T-helper 9 cell (primary cell): Measurements from ENCODE around the gene TIMP2.
A peak's percentile ranks its signal among the peaks of the same experiment; 100 is the strongest.
"Not testable (repeated sequence)": the region's sequence is repeated elsewhere in the genome, so short reads cannot be mapped to it uniquely, and the experiment has no call there.

Experiments used
- DNase-seq: peaks from one replicate; pipeline ENCODE4 v3.0.0-alpha.2; 2020
- total RNA-seq, 2 donors: gene quantifications; one replicate each; lab custom pipeline; 2026; lab: John Stamatoyannopoulos, UW

The TIMP2 gene, protein sequence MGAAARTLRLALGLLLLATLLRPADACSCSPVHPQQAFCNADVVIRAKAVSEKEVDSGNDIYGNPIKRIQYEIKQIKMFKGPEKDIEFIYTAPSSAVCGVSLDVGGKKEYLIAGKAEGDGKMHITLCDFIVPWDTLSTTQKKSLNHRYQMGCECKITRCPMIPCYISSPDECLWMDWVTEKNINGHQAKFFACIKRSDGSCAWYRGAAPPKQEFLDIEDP
- total RNA-seq, result 1.4 to 3.1 reads per million in 2 donors

DNA sequence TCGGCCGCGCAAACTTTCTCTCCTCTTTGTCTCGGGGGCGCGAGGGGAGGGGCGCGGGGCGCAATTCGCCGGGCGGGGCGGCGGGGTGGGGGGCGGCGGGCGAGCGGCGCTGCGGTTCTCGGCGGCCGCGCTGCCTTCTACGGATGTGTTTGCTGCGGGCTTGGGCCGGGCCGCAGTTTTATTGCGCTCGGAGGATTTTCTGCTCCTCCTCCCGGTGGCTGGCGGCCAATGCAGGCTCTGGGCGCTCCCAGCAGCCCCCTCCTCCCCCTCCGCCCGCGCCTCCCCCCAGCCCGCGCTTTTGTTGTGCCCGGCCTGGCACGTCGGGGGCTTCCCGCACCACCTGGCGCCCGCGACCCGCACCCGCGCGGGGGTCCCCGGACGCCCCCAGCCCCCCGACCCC lies at the start of gene TIMP2:
TSS of gene TIMP2 (minus strand) at position 154 of the 400 bp plus-strand sequence. CDS start 299 bp downstream, outside the sequence.
- peak; percentile 51 for DNase-seq

DNA sequence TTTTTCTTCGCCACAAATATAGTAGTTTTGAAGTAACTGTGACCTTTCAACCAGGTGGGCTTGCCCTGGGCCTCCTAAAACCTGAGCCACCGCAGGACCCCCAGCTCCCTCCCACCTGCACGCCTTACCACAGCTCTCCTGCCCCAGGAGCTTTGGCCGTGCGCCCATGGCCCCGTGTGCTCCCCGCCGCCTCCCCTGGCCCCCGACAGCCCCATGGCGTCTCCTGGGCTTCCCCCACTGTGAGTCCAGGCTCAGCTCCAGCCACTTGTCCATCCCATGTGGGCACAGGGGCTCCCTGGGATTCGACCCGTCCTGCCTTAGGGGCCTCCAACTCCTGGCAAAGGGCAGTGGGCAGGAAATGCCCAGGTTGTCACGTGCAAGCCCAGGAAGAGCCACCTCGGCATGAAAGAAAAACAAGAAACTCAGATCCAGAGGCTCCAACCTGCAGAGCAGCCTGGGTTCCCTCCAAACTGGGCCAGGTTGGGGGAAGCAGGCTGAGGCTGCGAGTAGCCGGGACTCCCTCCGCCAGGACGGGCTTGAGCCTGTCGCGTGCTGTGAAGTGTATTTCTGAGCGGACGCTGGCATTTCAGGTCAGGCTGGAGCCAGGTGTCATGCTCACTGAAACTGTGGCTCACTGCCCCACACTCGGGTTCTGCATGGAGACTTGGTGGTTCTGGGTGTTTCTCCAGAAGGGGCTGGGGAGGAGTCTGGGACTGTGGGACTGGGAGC lies 48.8 kb upstream of the TIMP2 start:
- DNase-seq, result no peak

DNA sequence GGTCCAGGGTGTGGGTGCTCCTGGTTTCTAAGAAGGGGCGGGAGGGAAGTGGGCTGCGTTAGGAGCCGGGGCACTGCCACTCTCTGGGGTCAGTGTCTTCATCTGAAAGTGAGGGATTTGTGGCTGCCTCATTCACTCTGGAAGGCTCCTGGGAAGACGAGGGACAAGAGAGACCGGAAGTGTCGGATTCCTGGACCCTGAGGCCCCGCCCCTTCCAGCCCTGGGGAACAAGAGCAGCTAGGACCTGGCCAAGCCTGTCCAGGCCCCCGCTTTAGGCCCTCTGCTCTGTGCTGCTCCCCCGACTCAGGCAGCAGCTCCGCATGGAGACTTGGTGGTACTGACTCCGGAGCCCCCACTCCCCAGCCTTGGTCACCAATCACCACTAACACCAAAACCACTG lies 48.0 kb upstream of the TIMP2 start:
- DNase-seq, result no peak

DNA sequence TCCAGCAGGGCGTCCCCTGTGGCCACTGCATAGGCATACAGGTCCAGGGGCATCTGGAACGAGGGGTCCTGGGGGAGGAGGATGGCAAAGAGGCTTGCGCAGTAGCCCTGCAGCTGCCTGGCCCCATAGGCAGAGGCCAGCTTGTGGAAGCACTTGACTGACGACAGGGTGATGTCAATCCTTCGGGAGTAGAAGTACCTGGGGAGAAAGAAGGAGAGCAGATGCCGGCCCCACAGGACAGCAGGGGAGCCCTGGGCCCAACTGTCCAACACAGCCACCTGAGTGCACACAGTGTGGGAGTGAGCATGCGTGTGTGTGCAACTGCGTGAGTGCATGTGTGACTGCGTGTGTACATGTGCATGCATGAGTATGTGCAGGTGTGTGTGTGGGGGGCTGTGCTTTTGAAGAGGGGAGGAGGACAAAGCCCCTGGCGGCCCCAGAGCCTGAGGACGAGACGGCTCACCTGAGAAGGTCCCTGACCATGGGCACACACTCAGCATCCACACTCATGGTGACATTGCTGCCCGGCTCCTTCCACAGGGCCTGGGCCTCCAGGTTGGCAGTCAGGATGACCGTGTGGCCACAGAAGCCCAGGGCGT lies 47.4 kb upstream of the TIMP2 start:
- no peak for DNase-seq

DNA sequence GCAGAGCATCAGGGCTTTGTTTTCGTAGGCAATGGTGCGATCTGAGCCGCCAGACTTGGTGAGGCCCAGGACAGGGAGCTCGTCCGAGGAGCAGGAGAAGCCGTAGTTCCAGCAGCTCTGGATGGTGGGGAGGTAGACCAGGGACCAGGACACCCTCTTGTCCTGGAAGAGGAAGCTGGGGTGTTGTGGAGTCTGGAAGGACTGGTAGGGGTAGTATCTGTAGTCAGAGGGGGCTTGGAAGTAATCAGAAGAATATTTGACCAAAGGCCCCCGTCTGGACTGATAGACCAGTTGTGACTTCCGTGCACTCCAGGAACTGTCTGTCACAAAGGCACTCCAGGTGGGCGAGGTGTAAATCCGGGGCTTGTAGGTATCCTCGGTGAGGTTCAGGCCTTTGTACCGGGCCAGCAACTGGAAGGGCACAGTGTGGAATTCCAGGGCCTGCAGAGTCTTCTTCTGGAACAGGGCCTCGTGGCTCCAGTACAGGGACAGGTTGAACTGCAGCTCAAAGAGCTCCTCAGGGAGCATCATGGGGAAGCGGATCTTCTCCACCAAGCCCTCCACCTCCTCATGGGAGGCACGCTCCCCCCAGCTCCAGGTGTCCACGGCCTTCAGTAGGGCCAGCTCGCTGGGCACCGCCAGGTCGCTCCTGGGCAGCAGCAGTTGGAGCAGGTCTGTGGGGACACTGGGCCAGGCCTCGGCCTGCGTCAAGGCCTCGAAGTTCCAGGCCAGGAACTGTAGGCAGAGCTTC lies 46.7 kb upstream of the TIMP2 start:
- DNase-seq, result no peak

DNA sequence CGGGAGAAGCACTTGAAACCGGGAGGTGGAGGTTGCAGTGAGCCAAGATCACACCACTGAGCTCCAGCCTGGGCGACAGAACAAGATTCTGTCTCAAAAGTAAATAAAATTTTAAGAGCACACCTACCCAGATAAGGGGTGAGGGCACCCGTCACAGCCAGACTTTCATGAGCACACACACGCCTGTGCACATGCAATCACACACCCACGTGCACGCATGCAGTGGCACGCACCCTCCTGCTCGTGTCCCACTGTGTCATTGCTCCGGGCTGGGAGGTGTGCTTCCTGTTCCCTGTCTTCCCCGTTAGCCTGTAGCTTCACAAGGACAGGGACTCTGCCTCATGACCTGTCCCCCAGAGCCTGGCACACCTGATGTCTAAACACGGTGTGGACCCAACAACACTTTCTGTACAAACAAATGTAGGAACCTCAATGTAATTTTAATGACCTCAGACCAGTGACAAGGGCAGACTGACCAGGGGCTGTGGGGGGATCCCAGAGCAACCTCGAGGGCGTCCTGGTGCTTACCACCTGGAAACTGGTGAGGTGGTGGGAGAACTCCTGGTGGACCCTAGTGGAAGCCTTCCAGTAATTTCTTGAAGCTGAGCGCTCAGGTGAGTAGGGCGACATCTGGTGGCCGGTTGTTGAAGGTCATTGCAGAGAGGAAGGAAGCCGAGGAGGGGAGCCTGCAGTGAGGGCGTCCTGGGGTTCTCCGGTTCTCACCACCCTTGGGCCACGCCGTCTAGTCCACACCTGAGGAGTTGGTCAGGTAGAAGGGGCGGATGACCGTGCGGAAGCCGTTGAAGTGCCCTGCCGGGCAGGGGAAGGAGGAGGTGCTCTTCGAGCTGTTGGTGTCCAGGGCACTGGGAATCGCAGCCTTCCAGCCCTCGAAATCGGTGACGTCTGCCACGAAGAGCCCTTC lies 45.9 kb upstream of the TIMP2 start:
- peak; percentile 81 for DNase-seq

DNA sequence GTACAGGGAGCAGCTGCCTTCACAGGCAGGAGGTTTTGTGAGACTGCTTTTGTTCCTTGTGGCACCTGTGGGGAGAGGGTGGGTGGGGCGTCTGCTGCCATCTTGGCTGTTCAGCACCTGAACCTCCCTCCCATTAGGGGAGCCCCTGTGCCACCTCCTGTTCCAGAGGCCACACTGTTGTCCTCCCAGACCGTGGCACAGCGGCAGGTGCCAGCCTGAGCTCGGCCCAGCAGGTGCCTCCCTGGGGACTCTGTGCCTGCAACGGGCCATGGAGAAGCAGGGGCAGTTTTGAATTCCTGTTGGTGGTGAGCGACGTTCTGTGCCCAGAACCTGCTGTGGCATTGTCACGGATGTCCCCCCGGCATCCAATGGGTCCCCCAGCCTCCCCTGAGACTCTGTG lies 44.7 kb upstream of the TIMP2 start:
- no peak for DNase-seq

DNA sequence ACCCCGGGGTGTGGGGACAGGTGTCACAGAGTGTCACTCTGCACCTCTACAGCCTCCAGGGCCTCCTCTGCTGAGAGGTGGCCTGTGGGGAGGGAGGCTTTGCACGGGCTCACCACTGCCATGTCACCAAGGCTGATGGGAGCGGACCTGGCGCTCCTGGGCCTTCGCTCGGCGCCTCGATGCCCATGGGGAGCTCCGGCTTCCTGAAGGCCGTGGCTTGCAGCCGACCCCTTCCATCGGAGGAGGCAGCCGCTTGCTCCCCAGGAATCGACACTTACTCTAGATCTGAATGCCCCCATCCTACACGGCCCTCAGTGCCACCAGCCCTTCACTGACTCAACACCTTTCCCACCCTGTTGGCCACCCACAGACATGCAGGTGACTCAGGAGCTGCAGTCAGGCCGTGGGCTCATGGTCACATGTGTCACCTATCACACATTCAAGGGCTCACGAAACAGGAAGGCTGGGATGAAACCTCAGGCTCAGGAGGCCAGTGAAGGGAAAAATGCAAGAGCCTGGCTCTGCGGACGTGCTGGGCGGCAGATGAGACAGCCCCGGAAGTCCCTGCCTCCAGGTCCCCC lies 42.7 kb upstream of the TIMP2 start:
- no peak for DNase-seq

DNA sequence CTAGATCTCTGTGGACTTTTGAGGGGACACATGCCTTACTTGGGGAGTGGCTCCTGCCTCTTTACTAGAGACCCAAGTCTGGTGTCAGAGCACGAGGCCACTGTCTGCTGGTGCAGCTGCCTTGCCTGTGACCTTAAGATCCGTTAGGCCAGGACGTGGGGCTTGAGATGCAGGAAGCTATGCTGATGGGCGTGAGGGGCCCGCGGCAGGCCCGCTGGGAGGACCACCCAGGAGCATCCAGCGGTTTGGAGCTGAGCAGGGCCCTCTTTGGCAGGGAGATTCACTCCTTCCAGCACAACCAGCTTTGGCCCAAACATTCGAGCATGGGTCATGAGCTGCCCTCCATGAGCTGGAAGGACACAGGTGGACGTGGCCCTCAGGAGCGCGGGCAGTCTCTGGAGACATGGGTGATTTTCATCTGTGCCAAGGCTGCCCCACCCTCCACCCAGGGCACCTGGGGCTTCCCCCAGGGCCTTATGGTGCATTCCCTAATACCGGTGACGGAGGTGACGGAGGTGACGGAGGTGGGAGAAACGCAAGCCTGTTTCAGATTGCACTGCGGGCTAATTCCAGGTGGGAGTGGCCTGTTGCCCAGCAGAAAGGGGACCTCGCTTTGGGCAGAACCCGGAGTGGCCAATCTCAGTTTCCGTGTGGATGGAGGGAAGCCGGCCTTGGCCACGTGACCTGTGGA lies 41.9 kb upstream of the TIMP2 start:
- DNase-seq, result no peak

DNA sequence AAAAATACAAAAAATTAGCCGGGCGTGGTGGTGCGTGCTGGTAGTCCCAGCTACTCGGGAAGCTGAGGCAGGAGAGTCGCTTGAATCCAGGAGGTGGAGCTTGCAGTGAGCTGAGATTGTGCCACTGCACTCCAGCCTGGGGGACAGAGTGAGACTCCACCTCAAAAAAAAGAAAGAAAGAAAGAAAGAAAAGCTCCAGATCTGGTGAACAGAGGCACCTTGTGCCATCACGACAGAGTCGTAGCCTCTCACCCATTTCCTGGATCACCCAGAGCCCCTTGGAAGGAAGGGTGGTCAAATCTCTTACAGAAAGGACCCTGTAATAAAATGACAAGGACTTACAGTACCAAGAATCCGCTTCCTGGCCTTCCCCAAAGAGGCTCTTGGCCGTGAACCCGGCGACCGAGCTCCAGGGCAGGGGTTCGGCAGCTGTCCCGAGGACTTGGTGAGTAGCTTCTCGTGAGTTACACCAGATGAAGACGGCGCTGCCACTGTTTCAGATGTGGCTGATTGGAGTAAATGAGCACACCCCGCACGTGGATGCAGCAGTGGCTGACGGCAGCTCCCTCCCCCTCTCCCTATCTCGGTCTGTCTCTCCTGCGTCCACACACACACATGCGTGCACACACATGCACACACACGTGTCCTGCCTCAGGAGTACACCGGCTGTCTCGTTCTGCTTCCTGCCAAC lies 41.1 kb upstream of the TIMP2 start:
- DNase-seq, result no peak

DNA sequence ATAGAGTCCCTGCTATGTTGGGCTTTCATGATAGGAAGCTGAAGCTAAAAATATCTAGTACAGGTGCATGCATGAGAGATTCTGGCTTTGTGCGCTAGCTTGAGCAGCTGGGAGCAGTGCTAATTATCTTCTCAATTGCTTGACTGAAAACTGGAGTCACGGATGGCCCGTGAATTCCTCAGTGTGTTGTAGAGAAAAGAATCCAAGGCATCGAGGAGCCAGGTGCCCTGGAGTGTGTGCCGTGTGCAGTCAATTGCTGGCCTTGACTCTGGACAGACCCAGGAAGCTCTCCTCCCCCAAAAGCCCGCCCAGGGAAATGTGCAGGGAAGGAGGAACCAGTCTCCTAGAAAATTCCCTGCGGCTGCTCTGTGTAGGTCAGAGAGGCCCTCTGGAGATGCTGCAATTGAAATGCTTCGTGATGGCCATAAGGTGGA lies 40.3 kb upstream of the TIMP2 start:
- DNase-seq, result no peak

DNA sequence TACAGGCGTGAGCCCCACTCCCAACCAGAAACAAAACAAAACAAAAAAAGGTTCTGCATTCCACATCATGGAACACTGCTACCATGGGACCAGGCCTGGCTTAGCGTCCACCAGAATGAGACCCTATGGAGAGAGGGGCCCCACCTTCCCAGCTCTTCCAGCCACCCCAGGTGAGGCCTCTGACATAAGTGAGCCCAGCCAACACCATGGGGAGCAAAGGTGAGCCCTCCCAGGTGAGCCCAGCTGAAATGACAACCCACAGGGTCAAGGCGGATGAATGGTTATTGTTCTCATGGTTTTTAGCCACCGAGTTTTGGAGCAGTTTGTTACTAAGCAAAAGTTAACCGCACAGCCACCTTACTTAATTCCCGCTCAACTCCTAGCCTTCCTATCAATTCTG lies 38.2 kb upstream of the TIMP2 start:
- no peak for DNase-seq

DNA sequence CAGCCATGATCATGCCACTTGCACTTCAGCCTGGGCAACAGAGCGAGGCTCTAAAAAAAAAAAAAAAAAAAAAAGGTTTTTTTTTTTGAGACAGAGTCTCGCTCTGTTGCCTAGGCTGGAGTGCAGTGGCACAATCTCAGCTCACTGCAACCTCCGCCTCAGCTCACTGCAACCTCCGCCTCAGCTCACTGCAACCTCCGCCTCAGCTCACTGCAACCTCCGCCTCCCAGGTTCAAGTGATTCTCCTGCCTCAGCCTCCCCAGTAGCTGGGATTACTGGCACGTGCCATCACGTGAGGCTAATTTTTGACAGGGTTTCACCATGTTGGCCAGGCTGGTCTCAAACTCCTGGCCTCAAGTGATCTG lies 37.8 kb upstream of the TIMP2 start:
- DNase-seq, result not testable (repeated sequence)

DNA sequence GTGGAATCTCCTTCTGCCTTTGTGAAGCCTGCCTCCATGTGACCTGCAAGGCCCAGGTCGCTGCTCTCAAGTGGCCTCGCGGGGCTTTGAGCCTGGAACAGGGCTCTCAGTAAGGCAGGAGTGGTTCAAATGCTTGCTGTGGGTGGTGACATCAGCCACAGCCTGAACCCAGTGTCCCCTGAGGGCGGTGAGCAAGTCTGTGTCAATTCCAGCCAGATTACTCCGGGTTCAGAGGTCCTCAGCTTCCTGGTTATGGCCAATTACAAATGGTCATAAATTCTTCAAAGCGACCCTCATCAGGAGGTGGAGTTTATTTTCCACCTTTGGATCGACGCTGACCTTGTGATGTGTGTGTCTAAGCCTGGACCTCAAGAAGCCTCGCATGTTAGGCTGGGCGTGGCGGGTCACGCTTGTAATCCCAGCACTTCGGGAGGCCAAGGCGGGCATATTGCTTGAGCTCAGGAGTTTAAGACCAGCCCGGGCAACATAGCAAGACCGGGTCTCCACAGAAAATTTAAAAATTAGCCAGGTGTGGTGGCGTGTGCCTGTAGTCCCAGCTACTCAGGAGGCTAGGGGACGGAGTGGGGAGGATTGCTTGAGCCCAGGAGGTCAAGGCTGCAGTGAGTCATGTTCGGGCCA lies 37.3 kb upstream of the TIMP2 start:
- no peak for DNase-seq

DNA sequence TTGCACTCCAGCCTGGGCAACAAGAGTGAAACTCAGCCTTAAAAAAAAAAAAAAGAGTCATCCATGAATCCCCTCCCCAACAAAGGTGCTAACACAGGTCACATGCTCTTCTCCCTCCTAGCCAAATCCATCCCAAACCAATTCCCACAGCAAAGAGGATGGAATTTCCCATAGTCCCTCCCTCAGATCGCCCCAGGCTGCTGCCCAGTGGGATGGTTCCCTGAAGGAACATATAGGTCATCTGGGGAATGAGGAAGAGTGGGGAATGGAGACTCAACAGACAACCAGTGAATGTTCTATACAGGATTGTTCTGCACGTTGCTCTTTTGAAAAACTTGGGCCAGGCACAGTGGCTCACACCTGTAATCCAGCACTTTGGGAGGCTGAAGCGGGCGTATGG lies 36.4 kb upstream of the TIMP2 start:
- no peak for DNase-seq

DNA sequence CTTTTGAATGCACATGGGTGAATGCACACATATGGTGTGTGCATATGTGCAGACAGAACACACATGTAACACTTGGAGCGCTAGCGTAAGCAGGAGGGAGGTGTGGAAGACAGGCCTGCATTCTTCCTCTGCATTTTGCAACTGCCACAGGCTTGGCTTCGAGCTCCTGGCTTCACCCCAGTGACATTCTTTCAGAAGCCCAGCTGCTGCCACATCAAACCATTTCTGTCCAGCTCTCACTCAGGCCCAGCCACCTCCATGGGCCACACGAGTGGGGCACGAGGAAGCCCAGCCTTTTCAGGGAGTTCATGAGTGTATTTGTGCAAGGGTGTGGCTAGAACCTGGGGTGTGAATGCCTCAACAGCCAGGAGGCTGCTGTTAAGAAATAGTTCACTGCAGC lies 35.7 kb upstream of the TIMP2 start:
- DNase-seq, result no peak

DNA sequence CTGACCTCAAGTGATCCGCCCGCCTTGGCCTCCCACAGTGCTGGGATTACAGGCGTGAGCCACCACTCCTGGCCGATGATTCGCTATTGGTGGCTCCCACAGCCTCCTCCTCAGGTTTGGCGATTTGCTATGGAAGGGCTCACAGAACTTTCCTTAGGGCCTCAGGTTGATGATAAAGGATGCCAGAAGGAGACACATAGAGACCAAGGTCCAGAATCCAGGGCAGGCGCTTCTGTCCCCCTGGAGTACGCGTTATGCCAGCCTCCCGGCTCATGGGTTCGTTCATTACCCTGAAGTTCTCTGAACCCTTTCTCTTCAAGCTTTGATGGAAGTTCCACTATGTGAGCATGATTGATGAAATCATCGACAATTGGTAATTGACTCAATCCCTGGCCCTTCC lies 34.6 kb upstream of the TIMP2 start:
- no peak for DNase-seq

DNA sequence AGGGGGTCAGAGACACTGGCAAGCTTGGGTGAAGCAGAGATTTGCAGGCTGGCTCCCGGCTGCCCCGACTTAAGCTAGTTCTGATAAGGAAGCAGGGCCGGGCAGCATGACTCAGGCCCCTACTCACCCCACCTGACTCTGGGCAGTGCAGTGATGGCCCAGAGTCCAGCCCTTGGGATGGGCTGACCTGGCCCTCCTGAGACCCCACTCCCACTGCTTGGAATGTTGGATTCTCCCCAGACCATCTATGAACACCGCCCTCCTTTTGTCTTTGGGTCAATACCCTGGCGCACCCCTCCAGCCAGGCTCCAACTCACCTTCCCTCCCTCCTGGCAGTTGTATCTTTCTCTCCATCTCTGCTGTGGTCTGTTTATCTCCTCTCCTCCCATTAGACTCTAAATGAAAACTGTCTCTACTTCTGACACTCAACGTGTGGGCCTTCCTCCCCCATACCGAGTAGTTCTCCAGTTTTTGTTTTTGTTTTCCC lies 33.5 kb upstream of the TIMP2 start:
- DNase-seq, result no peak

DNA sequence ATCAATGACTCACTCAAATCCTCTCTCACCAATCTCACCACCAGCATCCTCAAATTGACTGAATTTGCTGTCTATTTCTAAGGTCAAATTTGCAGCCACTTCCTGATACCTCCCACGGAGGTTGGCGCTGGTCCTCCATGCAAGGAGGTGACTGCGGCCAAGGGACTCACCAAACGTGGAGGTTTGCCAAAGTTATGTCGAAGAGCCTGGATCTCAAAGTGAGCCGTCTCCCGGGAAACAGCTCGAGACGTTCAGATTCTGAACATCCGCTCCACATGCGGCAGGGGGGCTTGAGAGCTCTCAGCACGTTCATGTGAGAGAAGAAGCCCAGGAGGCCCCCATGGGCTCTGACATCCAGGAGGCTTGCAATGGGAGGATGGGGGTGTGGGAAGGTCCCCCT lies 31.9 kb upstream of the TIMP2 start:
- DNase-seq, result no peak

DNA sequence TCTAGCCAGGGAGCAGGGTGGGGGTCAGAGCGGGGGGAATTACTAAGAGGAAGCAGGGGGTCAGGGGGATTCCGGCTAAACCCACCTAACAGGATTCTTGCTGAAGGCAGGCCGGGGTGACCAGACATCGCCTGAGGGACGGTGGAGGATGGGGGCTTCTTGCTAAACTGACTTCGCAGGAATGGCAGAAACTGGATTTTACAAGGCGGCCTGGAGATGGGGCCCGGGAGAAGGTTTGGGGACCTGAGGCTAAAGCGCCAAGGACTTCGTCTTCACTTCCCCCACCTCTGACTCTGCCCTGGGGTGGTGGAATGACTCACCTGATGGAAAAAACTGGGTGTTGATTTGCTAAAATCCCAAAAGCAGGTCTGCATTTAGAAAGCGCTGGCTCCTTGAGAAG lies 31.1 kb upstream of the TIMP2 start:
- DNase-seq, result no peak
